SK-N-SH (cell line): ENCODE data around the gene PRKN. TPM values are rescaled to one million over a fixed set of nuclear protein-coding genes. Genes with fewer than 3 reads are reported as not detected.

Source experiments
- CTCF ChIA-PET: fragments of 300-600, 350-600 bp; formaldehyde crosslinking; extraction: SDS; loops from one replicate; lab custom pipeline; 2021; lab: Yijun Ruan, JAX
- POLR2A ChIA-PET: fragments of 350-600 bp; sonication (Branson Sonifier 250); formaldehyde crosslinking; extraction: SDS; loops from one replicate; lab custom pipeline; 2020; ENCODE audit warnings: antibody characterized with exemption, inconsistent platforms; lab: Yijun Ruan, JAX
- DNase-seq: peaks from one replicate; pipeline ENCODE4 v3.0.0; 2012
- H2AFZ ChIP-seq: fragments of 200-600 bp; sonication (generic); 2 replicates; pipeline ENCODE4 v1.8.1; 2016; ENCODE audit warnings: antibody characterized with exemption, mild to moderate bottlenecking, low read depth
- H3F3A ChIP-seq: fragments of 200-600 bp; sonication (generic); replicated peaks from 2 replicates; pipeline ENCODE3; 2016; ENCODE audit warnings: antibody characterized with exemption, mild to moderate bottlenecking; ENCODE audit not compliant: insufficient read depth
- H3K27ac ChIP-seq, 2 experiments: fragments of 200-500 bp in 1 of 2; fragments of 200-600 bp in 1 of 2; sonication (Bioruptor generic) in 1 of 2; sonication (generic), shearing (Covaris generic) in 1 of 2; 2 replicates each; pipeline versions ENCODE4 v1.5.1 to v1.6.1; 2014 to 2016; ENCODE audit warnings: low read depth in 2 of 2, inconsistent platforms in 1 of 2, low read length in 1 of 2, mild to moderate bottlenecking in 1 of 2, mixed read lengths in 1 of 2
- H3K27me3 ChIP-seq: fragments of 200-600 bp; sonication (generic), shearing (Covaris generic); 2 replicates; pipeline ENCODE4 v1.6.1; 2016; ENCODE audit warnings: mixed run types; ENCODE audit not compliant: insufficient read depth
- H3K36me3 ChIP-seq, 2 experiments: fragments of 200-500 bp in 1 of 2; fragments of 200-600 bp in 1 of 2; sonication (Bioruptor generic) in 1 of 2; sonication (generic) in 1 of 2; replicated peaks in 1 of 2; 2 replicates each; pipeline versions ENCODE3 to v1.5.1; 2014 to 2016; ENCODE audit warnings: low read length in 1 of 2, mild to moderate bottlenecking in 1 of 2; ENCODE audit not compliant: insufficient read depth in 2 of 2, control insufficient read depth in 1 of 2
- H3K4me1 ChIP-seq, 2 experiments: fragments of 200-500 bp in 1 of 2; fragments of 200-600 bp in 1 of 2; sonication (Bioruptor generic) in 1 of 2; sonication (generic), shearing (Covaris generic) in 1 of 2; 2 replicates each; pipeline versions ENCODE4 v1.5.1 to v1.6.1; 2014 to 2016; ENCODE audit warnings: low read depth in 1 of 2, low read length in 1 of 2, mixed run types in 1 of 2; ENCODE audit not compliant: insufficient read depth in 2 of 2, control insufficient read depth in 1 of 2
- H3K4me2 ChIP-seq: fragments of 200-600 bp; sonication (generic), shearing (Covaris generic); 2 replicates; pipeline ENCODE4 v1.6.1; 2017; ENCODE audit warnings: mixed run types
- H3K4me3 ChIP-seq, 2 experiments: fragments of 200-500 bp in 1 of 2; fragments of 200-600 bp in 1 of 2; sonication (Bioruptor generic) in 1 of 2; sonication (generic), shearing (Covaris generic) in 1 of 2; 2 replicates each; pipeline versions ENCODE4 v1.5.1 to v1.8.1; 2014 to 2016; ENCODE audit warnings: low read depth in 2 of 2, inconsistent platforms in 1 of 2, low read length in 1 of 2, mild to moderate bottlenecking in 1 of 2, mixed read lengths in 1 of 2, moderate library complexity in 1 of 2
- H3K79me2 ChIP-seq: fragments of 200-600 bp; sonication (generic); 2 replicates; pipeline ENCODE4 v1.8.1; 2017; ENCODE audit warnings: mild to moderate bottlenecking; ENCODE audit not compliant: insufficient read depth
- H3K9ac ChIP-seq: fragments of 200-600 bp; sonication (generic); 2 replicates; pipeline ENCODE4 v1.6.1; 2017; ENCODE audit warnings: mixed run types
- H3K9me2 ChIP-seq: fragments of 200-600 bp; sonication (generic); 2 replicates; pipeline ENCODE4 v1.6.1; 2017; ENCODE audit warnings: mixed run types
- H3K9me3 ChIP-seq: fragments of 200-600 bp; sonication (generic); 2 replicates; pipeline ENCODE4 v1.6.1; 2017; ENCODE audit warnings: mixed run types, mild to moderate bottlenecking, moderate library complexity
- H4K20me1 ChIP-seq: fragments of 200-600 bp; sonication (generic); 2 replicates; pipeline ENCODE4 v1.6.1; 2017; ENCODE audit warnings: mild to moderate bottlenecking, mixed run types; ENCODE audit not compliant: insufficient read depth
- CTCF ChIP-seq: fragments of 200-600 bp; sonication (generic); IDR thresholded peaks from 2 replicates; pipeline ENCODE4 v1.6.1; 2017; ENCODE audit warnings: antibody characterized with exemption, mild to moderate bottlenecking, moderate library complexity
- EP300 ChIP-seq, 2 experiments: IDR thresholded peaks; 2 replicates each; pipeline versions ENCODE4 v1.4.0 to v1.6.1; 2012; ENCODE audit warnings: borderline replicate concordance in 1 of 2, low read depth in 1 of 2, low read length in 1 of 2
- EZH2phosphoT487 ChIP-seq: fragments of 200-600 bp; sonication (generic); IDR thresholded peaks from 2 replicates; pipeline ENCODE4 v1.6.1; 2017; ENCODE audit warnings: low read depth, mixed run types, mild to moderate bottlenecking, antibody characterized with exemption, moderate library complexity, borderline replicate concordance
- FOSL2 ChIP-seq: IDR thresholded peaks from 2 replicates; pipeline ENCODE4 v1.4.0; 2012; ENCODE audit warnings: low read depth, mild to moderate bottlenecking, moderate library complexity, borderline replicate concordance
- FOXJ3 ChIP-seq: sonication (generic); formaldehyde crosslinking; IDR thresholded peaks from 2 replicates; pipeline ENCODE4 v1.5.1; 2020; ENCODE audit warnings: mild to moderate bottlenecking, missing genetic modification reagents
- FOXM1 ChIP-seq: IDR thresholded peaks from 2 replicates; pipeline ENCODE4 v1.4.0; 2012; ENCODE audit warnings: low read depth, mild to moderate bottlenecking
- GATA2 ChIP-seq: sonication (generic); formaldehyde crosslinking; IDR thresholded peaks from 2 replicates; pipeline ENCODE4 v1.5.0; 2020; ENCODE audit warnings: mild to moderate bottlenecking, missing genetic modification reagents
- IRF3 ChIP-seq: fragments of 150-350 bp; IDR thresholded peaks from 2 replicates; pipeline ENCODE4 v1.6.1; 2016; ENCODE audit warnings: mild to moderate bottlenecking, low read depth, low read length
- JUND ChIP-seq: IDR thresholded peaks from 2 replicates; pipeline ENCODE4 v1.4.0; 2012
- MEF2A ChIP-seq: IDR thresholded peaks from 2 replicates; pipeline ENCODE4 v1.4.0; 2012; ENCODE audit warnings: low read depth, borderline replicate concordance
- SIN3A ChIP-seq: IDR thresholded peaks from 2 replicates; pipeline ENCODE4 v1.6.1; 2012; ENCODE audit warnings: low read depth, mild to moderate bottlenecking, low read length, moderate library complexity, borderline replicate concordance
- SMC3 ChIP-seq: IDR thresholded peaks from 2 replicates; pipeline ENCODE4 v1.6.1; 2012; ENCODE audit warnings: low read depth, low read length, improper control_type of control experiment
- TEAD4 ChIP-seq: IDR thresholded peaks from 2 replicates; pipeline ENCODE4 v1.4.0; 2012; ENCODE audit warnings: mild to moderate bottlenecking, borderline replicate concordance; ENCODE audit not compliant: insufficient read depth
- USF1 ChIP-seq: IDR thresholded peaks from 2 replicates; pipeline ENCODE4 v1.4.0; 2012; ENCODE audit warnings: low read depth, borderline replicate concordance
- YY1 ChIP-seq: IDR thresholded peaks from 2 replicates; pipeline ENCODE4 v1.4.0; 2012; ENCODE audit warnings: low read depth, mild to moderate bottlenecking
- WGBS: methylation state at CpG from one replicate; pipeline ENCODE4 v1.1.6; 2017; ENCODE audit warnings: low lambda C conversion rate; 5-methylcytosine and 5-hydroxymethylcytosine counted together
- polyA plus RNA-seq, 3 experiments: library from polyadenylated mRNA; depleted of rRNA; stranded (reverse); fragments of >200 nt; gene quantifications; 2 replicates each; pipeline ENCODE4 v1.2.3, GENCODE V29; 2012
- TF ChIP-seq, protein P1 (sequence below): fragments of 150-350 bp; IDR thresholded peaks from 2 replicates; pipeline ENCODE4 v1.6.1; 2017; ENCODE audit warnings: antibody characterized with exemption, low read length, low read depth, borderline replicate concordance

PRKN gene
- polyA plus RNA-seq, 1 of the 3 experiments (the other 2 are of a cell fraction): 0.76 TPM

DNA sequence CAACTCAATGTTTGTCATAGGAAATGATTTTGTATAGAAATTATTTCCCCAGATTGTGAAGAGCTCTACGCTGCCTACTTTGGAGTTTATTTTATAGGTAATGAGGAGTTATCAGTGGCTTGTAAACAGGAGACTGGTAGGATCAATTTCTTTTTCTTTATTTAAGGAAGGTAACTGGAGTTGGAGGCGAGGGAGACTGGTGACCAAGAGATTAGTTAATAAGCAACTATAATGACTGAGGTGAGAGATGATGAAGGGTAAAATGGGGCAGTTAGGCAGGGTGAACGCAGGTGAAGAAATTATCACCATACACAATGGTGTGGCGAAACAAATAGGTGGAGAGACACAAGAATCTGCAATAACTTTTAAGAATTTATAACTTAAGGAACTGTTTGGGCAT lies 100.2 kb downstream of the PRKN start (continued):
- no peak for TF ChIP-seq SIN3A

GRCh38 chr6:162626869-162627268 lies 100.7 kb downstream of the PRKN start:
- CTCF ChIA-PET: no interaction called here
- Histone ChIP-seq H3K4me2 (no peak overlapping the region), H4K20me1 (no peaks in the 10 kb centered on the region), H3K36me3 (no peaks in the 10 kb centered on the region)
- no peak for TF ChIP-seq CTCF
- TF ChIP-seq, all 33 proteins: peak for 0
- Histone ChIP-seq H3K9me3 (no peaks in the 10 kb centered on the region), H3F3A (no peaks in the 10 kb centered on the region), H3K4me3 (no peak overlapping the region), H3K4me1 (no peaks in the 10 kb centered on the region), H2AFZ (no peak overlapping the region), H3K27me3 (no peaks in the 10 kb centered on the region), H3K9me2 (no peaks in the 10 kb centered on the region), H3K27ac (no peak overlapping the region), H3K9ac (no peak overlapping the region), H3K79me2 (no peaks in the 10 kb centered on the region)
- no peak for DNase-seq
- POLR2A ChIA-PET: no interaction called here
- 23% methylated on average over 1 of the region's 1 CpG for WGBS

- Histone ChIP-seq H3K79me2 (no peaks in the 10 kb centered on the region), H3K27ac (no peak overlapping the region), H4K20me1 (no peaks in the 10 kb centered on the region), H3K36me3 (no peaks in the 10 kb centered on the region), H3F3A (no peaks in the 10 kb centered on the region), H2AFZ (no peak overlapping the region), H3K4me2 (no peak overlapping the region), H3K4me3 (no peak overlapping the region), H3K4me1 (peaks cover 0 to 4% of the 10 kb centered on the region in 2 experiments; a peak in 1 of 4 replicates), H3K9me3 (no peaks in the 10 kb centered on the region), H3K27me3 (no peaks in the 10 kb centered on the region), H3K9ac (no peak overlapping the region), H3K9me2 (no peaks in the 10 kb centered on the region)
- no peak for DNase-seq
- ChIA-PET CTCF (no interaction called here), POLR2A (no interaction called here)
- no peak for TF ChIP-seq FOSL2
- TF ChIP-seq EZH2phosphoT487: no peak
- TF ChIP-seq YY1: no peak
- no peak for TF ChIP-seq FOXM1
- TF ChIP-seq MEF2A: no peak
- no peak for TF ChIP-seq FOXJ3 (CRISPR knock-in tag)
- no peak for TF ChIP-seq USF1
- TF ChIP-seq IRF3: no peak
- no peak for TF ChIP-seq EP300 (IDR thresholded peaks at IDR 0.05; ENCODE audit: borderline replicate concordance in 1 of 2, low read depth in 1 of 2, low read length in 1 of 2)
- TF ChIP-seq GATA2 (CRISPR knock-in tag): no peak
- TF ChIP-seq SIN3A: no peak
- no peak for TF ChIP-seq JUND
- TF ChIP-seq, protein P1, sequence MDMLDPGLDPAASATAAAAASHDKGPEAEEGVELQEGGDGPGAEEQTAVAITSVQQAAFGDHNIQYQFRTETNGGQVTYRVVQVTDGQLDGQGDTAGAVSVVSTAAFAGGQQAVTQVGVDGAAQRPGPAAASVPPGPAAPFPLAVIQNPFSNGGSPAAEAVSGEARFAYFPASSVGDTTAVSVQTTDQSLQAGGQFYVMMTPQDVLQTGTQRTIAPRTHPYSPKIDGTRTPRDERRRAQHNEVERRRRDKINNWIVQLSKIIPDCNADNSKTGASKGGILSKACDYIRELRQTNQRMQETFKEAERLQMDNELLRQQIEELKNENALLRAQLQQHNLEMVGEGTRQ: no peak
- no peak for TF ChIP-seq SMC3
- TF ChIP-seq TEAD4: no peak
- WGBS: 52% methylated on average over 5 of the region's 5 CpGs
Observed at GRCh38 chr6:162625846-162626540, 101.6 kb downstream of the PRKN start.
